Stomach (tissue), 4 donors: ENCODE data around the gene FLAD1.

ENCODE experiments used
- CTCF ChIP-seq, 7 experiments: fragments of 450-650 bp in 4 of 7; fragments of 200-600 bp in 3 of 7; sonication (generic) in 3 of 7; IDR thresholded peaks; one replicate each; pipeline ENCODE4 v1.5.1; 2016 to 2019; ENCODE audit warnings: antibody characterized with exemption in 7 of 7, control low read depth in 2 of 7, mild to moderate bottlenecking in 1 of 7
- EP300 ChIP-seq: sonication (generic); formaldehyde crosslinking; IDR thresholded peaks from one replicate; pipeline ENCODE4 v1.6.1; 2017; ENCODE audit warnings: antibody characterized with exemption
- POLR2A ChIP-seq, 4 donors: fragments of 450-650 bp; IDR thresholded peaks; one replicate each; pipeline ENCODE4 v1.6.1; 2016; ENCODE audit warnings: antibody characterized with exemption in 4 of 4, control low read depth in 2 of 4, mild to moderate bottlenecking in 1 of 4, moderate library complexity in 1 of 4
- POLR2AphosphoS5 ChIP-seq, 3 donors: sonication (generic); formaldehyde crosslinking; IDR thresholded peaks; one replicate each; pipeline ENCODE4 v1.6.1; 2016; ENCODE audit warnings: antibody characterized with exemption in 3 of 3

DNA sequence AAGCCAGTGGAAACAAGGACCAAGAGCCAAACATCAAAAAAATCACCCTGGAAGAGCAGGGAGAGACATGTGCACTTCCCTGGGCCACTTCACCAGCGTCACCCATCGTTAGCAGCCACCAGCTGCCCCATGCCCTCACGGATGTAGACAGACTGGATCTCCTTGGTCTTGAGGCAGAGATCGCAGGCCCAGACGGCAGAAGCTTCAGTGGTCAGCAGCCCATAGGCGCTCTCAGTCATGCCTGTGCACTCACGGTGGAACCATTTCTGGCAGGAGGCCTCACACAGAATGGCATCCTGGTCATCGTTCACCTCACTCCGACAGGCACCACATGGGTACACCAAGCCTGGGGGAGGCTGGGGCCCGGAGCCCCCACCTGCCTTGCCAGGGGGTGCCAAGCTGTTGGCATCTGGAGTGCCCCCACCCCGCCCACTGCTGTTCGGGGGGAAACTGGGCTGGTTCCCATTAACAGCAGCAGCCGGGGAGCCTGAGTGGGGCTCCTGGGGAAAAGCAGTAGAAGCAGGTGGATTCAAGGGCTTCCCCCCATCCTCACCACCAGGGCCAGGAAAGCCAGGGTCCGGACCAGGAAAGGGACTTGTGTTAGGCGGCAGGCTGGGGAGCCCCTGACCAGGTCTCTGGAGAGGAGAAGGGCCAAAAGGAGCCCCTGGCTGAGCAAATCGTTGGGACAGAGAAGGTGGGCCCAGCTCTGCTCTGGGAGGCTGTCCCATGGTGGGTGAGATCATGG, 24.3 kb upstream of the FLAD1 start:
- TF ChIP-seq CTCF (IDR thresholded peaks at IDR 0.05) (no peak), EP300 (no peak), POLR2A (IDR thresholded peaks at IDR 0.05) (no peak), POLR2AphosphoS5 (IDR thresholded peaks at IDR 0.05) (no peak)
